CD4-positive, alpha-beta T cell treated with Interleukin-4 for 1 hour (primary cell): ENCODE results near the gene SYK.
"Not testable (repeated sequence)": the region's sequence is repeated elsewhere in the genome, so short reads cannot be mapped to it uniquely, and the experiment has no call there.

Source experiments
- DNase-seq, 2 donors: peaks; one replicate each; pipeline ENCODE4 v3.0.0-alpha.2; 2020 to 2022

The SYK gene

DNA sequence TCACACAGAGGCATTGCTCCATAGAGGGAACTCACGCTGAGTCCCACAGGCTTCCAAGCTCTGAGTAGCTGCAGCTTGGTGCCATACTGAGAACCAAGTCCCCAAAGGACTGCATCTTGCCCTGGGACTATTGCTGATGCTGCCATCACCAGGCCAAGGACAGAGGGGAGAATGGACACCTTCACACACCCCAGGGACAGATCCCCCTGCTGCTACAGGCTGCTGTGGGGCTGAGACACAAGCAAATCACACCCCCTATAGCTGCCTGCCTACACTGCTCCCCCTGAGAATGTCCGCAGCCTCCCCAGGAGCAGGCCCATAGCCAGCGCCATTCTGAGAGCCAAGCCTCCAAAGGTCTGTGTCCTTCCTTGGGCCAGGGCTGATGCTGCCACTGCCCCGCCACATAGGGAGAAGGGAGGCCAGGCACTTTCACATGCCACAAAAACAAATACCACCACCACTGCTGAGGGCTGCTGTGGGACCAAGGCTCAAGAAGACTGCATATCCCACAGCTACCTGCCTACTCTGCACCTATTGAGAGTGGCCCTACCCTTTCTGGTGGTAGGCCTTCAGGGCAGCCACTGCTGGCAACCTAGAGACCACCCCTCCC, 81.5 kb downstream of the SYK start:
- DNase-seq, result no peak

DNA sequence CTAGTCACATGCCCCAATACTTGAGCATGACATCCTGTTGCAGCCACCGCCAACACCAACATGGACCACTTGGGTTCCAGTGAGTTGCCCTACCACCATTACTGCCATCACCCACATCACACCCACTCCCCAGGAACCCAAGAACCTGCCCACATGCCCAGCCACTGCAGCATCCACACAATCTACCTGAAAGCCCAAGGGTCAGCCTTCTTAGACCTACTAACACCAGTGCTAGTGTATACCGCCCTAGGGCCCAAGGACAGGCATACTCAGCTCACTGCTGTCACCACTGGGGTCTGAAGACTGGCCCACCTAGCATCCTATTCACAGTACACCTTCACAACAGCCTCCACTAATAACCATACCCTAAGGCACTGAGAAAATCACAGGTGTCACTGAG, 82.0 kb downstream of the SYK start:
- no peak for DNase-seq

- no peak for DNase-seq
Observed at GRCh38 chr9:90884178-90884577, 82.6 kb downstream of the SYK start.

- DNase-seq, result not testable (repeated sequence)
Observed at GRCh38 chr9:90886868-90887267, 85.2 kb downstream of the SYK start.

GRCh38 chr9:90888941-90889340, 87.3 kb downstream of the SYK start:
- DNase-seq, result no peak

GRCh38 chr9:90890146-90890810, 88.7 kb downstream of the SYK start:
- DNase-seq, result no peak

GRCh38 chr9:90891308-90892040, 89.9 kb downstream of the SYK start:
- DNase-seq, result no peak

- DNase-seq, result no peak
Observed at GRCh38 chr9:90892918-90893317, 91.3 kb downstream of the SYK start.

DNA sequence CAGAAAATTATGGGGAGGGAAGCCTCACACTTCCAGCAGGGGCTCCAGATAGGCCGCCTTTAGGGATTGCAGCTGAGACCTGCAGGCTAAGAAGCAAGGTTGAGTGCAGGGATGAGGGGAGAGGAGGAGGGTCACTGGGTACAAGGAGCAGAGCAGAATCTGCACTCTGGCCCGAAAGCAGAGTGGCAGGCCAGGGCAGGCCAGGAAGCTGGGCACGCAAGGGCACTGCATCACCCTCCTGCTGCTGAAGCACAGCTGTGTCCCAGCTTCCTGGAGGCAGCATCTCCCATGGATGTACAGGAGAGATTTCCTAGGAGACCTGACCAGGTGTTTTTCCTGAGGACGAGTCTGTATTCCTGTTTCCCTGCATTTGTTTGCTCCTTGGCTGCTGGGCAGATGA, 92.1 kb downstream of the SYK start:
- no peak for DNase-seq

GRCh38 chr9:90894986-90895687, 93.5 kb downstream of the SYK start:
- DNase-seq, result no peak

DNA sequence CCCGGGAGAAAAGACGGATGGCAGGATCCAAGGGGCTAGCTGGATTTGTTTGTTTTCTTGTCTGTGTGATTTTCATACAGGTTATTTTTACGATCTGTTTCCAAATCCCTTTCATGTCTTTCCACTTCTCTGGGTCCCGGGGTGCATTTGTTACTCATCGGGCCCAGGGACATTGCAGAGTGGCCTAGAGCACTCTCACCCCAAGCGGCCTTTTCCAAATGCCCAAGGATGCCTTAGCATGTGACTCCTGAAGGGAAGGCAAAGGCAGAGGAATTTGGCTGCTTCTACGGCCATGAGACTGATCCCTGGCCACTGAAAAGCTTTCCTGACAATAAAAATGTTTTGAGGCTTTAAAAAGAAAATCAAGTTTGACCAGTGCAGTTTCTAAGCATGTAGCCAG, 94.2 kb downstream of the SYK start:
- DNase-seq, result no peak

DNA sequence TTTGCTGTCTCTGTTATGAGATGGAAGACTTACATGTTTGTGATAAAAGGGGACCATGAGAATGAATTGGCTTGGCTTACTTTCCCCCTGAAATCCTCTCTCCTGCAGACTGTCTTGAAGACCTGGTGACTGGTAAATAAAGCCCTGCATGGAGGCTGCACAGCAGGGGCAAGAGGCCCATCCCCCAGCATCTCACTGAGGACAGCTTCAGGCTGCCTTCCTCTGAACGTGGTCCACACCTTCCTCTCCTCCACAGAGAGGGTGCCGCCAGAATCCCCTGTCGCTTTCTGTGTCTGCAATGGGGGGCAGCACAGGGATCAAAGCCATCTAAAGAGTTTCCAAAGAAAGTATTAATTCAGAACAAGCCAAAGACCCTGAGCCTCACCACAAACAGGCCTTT, 94.6 kb downstream of the SYK start:
- no peak for DNase-seq

DNA sequence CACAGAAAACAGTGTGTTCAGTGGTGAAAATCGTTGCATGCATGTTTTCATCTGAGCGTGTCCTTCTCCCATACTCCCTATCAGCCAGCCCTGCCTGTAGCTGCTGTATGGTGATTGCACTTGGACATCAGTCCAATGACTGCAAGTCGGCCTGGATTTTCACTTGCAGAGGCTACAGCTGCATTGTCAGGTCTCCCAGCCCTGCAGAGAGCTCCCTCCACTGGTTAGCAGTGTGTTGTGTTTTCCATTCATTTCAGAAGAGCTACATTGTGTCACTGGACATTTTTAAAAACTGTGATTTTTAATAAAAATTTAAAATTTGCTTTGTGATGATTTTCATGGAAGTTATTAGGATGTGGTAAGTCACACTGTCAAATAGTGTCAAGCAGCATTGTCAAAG, 96.6 kb downstream of the SYK start:
- no peak for DNase-seq

- DNase-seq, result no peak
Observed at GRCh38 chr9:90899287-90899686, 97.7 kb downstream of the SYK start.

DNA sequence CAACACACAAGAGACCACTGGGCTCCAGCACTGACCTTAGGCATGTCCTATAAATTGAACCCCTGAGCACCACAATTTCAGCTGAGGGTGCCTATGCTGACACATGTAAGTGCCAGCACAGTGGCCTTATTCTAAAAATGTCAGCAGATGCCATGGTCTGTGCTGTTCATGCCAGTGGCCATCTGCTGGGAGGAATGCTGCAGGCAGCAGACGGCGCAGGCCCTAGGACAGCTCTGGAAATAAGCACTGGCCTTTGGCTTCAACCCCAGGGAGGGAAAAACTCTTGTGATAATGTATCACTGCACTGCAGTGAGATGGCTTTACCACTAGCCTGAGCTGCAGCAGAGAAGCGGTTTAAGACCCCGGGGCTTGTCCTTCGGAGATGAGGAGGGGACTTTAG, 98.5 kb downstream of the SYK start:
- no peak for DNase-seq

DNA sequence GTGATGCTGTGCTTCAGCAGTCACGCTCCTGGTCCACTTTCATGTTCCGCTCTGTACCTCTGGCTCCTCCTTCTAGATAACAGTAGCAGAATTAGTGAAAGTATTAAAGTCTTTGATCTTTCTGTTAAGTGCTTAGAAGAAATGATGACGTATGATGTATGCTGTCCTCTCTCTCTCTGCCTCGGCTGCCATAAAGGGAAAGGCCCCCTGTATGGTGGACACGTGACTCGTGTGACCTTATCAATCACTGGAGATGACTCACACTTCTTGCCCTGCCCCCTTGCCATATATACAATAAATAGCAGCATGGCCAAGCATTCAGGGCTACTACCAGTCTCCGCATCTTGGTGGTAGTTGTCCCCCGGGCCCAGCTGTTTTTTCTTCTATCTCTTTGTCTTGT, 100.3 kb downstream of the SYK start:
- DNase-seq, result no peak

- DNase-seq, result no peak
Observed at GRCh38 chr9:90903766-90904424, 102.3 kb downstream of the SYK start.

DNA sequence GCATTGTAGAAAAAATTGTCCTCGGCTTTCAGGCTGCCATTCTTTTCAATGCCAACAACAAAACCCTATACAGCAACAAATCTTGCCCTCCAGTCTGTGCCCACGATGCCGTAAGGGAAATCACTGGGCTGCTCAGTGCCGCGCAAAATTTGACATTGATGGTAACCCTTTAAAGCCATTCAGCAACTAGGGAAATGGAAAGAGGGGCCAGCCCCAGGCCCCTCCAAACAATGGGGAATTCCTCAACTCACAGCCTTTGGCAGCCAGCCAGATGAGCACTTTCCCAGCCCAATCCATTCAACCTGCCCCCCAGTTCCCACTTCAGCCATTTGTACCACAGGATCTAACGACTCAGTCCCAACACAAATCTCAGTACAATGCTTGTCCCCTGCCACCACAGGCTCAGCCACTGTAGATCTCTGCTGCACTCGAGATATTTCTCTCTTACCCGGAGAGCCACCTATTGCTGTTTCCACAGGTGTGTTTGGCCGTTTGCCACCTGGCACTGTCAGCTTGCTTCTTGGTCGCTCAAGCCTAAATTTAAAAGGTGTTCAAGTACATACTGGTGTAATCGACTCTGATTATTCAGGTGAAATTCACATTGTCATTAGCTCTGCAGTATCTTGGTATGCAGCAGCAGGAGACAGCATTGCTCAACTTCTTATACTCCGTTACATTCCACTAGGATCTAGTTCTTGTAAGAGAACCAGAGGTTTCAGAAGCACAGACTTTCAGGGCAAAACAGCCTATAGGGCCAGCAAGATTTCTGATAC, 103.3 kb downstream of the SYK start:
- no peak for DNase-seq

GRCh38 chr9:90905822-90906221, 104.2 kb downstream of the SYK start:
- DNase-seq, result no peak

DNA sequence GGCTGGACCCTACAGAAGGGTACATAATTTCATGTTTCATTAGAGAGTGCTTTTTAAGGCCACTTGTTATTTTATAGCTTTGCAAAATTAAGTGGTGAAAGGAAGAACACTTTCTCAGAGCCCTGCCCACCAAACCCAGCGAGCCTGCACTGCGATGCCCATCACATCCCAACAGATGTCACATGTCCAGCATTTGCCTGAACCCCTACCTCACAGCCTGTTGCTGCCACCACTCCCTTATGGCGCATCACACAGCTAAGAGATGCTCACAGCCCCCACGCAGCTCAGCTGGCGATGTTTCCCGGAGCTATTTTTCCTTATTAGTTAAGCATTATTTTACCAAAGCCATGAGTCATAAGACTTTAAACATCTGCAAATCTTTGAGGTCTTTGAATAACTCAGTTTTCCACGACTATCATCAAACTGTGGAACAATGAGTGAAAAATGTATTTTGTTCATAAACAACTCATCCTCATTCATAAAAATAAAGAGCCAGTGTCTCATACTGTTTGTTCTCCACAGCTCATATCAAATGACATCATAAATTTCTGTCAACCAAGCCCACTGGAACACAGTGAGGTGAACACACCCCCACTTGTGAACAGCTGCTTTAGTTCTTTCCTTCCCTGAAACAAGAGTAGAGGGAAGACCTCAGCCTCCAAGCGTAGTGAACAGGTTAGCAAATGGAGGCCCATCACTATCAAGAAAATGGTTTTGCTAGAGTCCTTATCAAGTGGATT, 104.9 kb downstream of the SYK start:
- no peak for DNase-seq

DNA sequence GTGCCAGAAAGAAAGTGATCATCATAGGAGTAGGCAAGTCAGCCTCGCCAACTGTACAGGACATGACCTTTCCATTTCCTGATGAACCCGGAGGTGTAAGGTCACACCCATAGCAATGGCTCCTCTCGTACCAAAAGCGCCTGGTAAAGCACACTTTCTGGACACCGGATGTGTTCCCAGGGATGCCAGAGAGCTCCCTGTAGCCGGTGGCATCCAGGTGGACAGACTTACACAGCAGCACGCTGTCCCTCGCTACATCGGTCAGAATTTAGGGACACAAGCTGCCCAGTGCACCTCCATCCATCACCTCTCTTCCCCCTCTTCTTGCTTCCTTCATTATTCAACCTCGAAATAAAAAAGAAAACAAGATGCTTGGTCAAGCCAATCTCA, 105.4 kb downstream of the SYK start:
- DNase-seq, result no peak

GRCh38 chr9:90907790-90908189, 106.2 kb downstream of the SYK start:
- DNase-seq, result no peak
